ENCODE measurements around the gene HTATSF1. TPM values are rescaled to one million over a fixed set of nuclear protein-coding genes. Genes with fewer than 3 reads are reported as not detected.

Gene HTATSF1
- total and polyA plus RNA-seq, 10 of the 15 experiments (the other 5 are each of a cell fraction or from before 2014, with no cell fraction given) = 1.9 to 59.8 (median 28.3) TPM

DNA sequence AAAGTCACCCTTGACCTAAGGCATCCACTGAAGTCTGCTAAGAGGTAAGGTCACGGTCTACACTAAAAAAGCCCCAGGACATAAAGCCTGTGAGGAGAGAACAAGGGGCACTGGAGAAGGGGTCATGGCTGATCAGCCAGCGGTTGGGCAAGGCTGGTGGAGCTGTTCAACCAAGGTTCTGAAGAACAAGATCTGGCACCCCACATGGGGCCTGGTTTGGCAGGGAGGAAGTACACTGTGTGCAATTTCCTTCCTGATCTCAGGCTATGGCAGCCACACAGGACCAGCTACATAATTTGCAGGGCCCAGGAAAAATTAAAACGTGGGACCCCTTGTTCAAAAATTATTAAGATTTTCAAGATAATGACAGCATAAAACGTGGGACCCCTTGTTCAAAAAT, 23.7 kb upstream of the HTATSF1 start:
- SMC1A ChIA-PET (ENCODE audit: uncharacterized antibody, unreplicated experiment) = no interaction called here
- 12% methylated on average over 4 of the region's 4 CpGs for WGBS (ENCODE audit: insufficient coverage, insufficient replicate concordance, low lambda C conversion rate, missing lambda C conversion rate)
- in situ Hi-C loops (cut with MboI) = no loop called here
- FAIRE-seq (no peak), DNase-seq (ENCODE audit: low read depth, low spot score) (no peak), ATAC-seq (no peak)
- Histone ChIP-seq H3K4me3 (no peak overlapping the region), H3K9ac (ENCODE audit: control insufficient read depth, insufficient read depth, low read length) (no peak overlapping the region), H3K9me3 (replicated peaks; ENCODE audit: control insufficient read depth, insufficient read depth, low read length) (no peaks in the 10 kb centered on the region), H3K27me3 (replicated peaks in 1 of 2; ENCODE audit: control insufficient read depth in 2 of 2, insufficient read depth in 2 of 2, low read length in 1 of 2) (no peaks in the 10 kb centered on the region; a peak in 1 of 4 replicates), H3K36me3 (ENCODE audit: control insufficient read depth in 2 of 2, insufficient read depth in 2 of 2, low read length in 1 of 2) (no peaks in the 10 kb centered on the region), H2AFZ (ENCODE audit: control insufficient read depth, low read depth, low read length) (no peak overlapping the region), H3K79me2 (ENCODE audit: control insufficient read depth, insufficient read depth, low read length) (no peaks in the 10 kb centered on the region), H3K4me2 (ENCODE audit: control insufficient read depth, insufficient read depth) (no peak overlapping the region), H3K27ac (ENCODE audit: control insufficient read depth, insufficient read depth) (no peak overlapping the region), H3K4me1 (ENCODE audit: control insufficient read depth, insufficient read depth, low read length) (no peaks in the 10 kb centered on the region), H4K20me1 (ENCODE audit: control insufficient read depth, insufficient read depth) (no peaks in the 10 kb centered on the region)
- no TSS peak for BruUV-seq (replicated peaks)
- POLR2A ChIA-PET = no interaction called here
- intact Hi-C loops (cut with micrococcal nuclease; ENCODE audit: unreplicated experiment) = no loop called here
- TF ChIP-seq TCF7 (IDR thresholded peaks at IDR 0.05; ENCODE audit: borderline replicate concordance) = no peak
- no peak for TF ChIP-seq ASH2L (IDR thresholded peaks at IDR 0.05; ENCODE audit: borderline replicate concordance, low read depth)
- TF ChIP-seq, protein P1, sequence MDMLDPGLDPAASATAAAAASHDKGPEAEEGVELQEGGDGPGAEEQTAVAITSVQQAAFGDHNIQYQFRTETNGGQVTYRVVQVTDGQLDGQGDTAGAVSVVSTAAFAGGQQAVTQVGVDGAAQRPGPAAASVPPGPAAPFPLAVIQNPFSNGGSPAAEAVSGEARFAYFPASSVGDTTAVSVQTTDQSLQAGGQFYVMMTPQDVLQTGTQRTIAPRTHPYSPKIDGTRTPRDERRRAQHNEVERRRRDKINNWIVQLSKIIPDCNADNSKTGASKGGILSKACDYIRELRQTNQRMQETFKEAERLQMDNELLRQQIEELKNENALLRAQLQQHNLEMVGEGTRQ (IDR thresholded peaks at IDR 0.05; ENCODE audit: borderline replicate concordance, low read depth, low read length) = no peak
- TF ChIP-seq SP1 (IDR thresholded peaks at IDR 0.05; ENCODE audit: low read depth, low read length) = no peak
- TF ChIP-seq SIN3A (IDR thresholded peaks at IDR 0.05; ENCODE audit: low read depth, low read length) = no peak
- TF ChIP-seq RAD21 (IDR thresholded peaks at IDR 0.05; ENCODE audit: insufficient read depth, low read depth, low read length) = no peak
- TF ChIP-seq, protein P2, sequence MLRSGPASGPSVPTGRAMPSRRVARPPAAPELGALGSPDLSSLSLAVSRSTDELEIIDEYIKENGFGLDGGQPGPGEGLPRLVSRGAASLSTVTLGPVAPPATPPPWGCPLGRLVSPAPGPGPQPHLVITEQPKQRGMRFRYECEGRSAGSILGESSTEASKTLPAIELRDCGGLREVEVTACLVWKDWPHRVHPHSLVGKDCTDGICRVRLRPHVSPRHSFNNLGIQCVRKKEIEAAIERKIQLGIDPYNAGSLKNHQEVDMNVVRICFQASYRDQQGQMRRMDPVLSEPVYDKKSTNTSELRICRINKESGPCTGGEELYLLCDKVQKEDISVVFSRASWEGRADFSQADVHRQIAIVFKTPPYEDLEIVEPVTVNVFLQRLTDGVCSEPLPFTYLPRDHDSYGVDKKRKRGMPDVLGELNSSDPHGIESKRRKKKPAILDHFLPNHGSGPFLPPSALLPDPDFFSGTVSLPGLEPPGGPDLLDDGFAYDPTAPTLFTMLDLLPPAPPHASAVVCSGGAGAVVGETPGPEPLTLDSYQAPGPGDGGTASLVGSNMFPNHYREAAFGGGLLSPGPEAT (IDR thresholded peaks at IDR 0.05; ENCODE audit: low read depth) = no peak
- no peak for TF ChIP-seq MTA2 (IDR thresholded peaks at IDR 0.05; ENCODE audit: low read depth)
- TF ChIP-seq ZNF217 (IDR thresholded peaks at IDR 0.05) = no peak
- TF ChIP-seq WRNIP1 (IDR thresholded peaks at IDR 0.05; ENCODE audit: borderline replicate concordance, low read depth, low read length) = no peak
- no peak for TF ChIP-seq TCF3 (IDR thresholded peaks at IDR 0.05; ENCODE audit: borderline replicate concordance, insufficient read depth, low read depth, low read length)
- TF ChIP-seq, protein P3, sequence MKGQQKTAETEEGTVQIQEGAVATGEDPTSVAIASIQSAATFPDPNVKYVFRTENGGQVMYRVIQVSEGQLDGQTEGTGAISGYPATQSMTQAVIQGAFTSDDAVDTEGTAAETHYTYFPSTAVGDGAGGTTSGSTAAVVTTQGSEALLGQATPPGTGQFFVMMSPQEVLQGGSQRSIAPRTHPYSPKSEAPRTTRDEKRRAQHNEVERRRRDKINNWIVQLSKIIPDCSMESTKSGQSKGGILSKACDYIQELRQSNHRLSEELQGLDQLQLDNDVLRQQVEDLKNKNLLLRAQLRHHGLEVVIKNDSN (IDR thresholded peaks at IDR 0.05; ENCODE audit: borderline replicate concordance, extremely low read length, insufficient read depth, low read depth, low read length) = no peak
- no peak for TF ChIP-seq EP300 (IDR thresholded peaks at IDR 0.05; ENCODE audit: borderline replicate concordance in 1 of 2, control insufficient read depth in 1 of 2, low read depth in 2 of 2, low read length in 2 of 2)
- TF ChIP-seq SRF (IDR thresholded peaks at IDR 0.05; ENCODE audit: low read depth in 2 of 2, low read length in 2 of 2) = no peak
- TF ChIP-seq POLR2A (IDR thresholded peaks at IDR 0.05; ENCODE audit: low read depth, low read length) = no peak
- no peak for TF ChIP-seq SREBF1 (IDR thresholded peaks at IDR 0.05; ENCODE audit: low read length)
- RAD21 ChIA-PET (ENCODE audit: unreplicated experiment) = no interaction called here
- CTCF ChIA-PET = no interaction called here

Measured in GM12878 (cell line).